B cell (primary cell): ENCODE results near the gene PROB1. TPM values are rescaled to one million over a fixed set of nuclear protein-coding genes. Genes with fewer than 3 reads are reported as not detected.

Experiments used
- ATAC-seq: fragments of 200-7000 bp; cut with Tn5 transposase; one replicate; pipeline ENCODE4 v1.10.0; 2021; ENCODE audit warnings: low read depth, mild to moderate bottlenecking, moderate number of reproducible peaks, moderate library complexity
- CTCF ChIA-PET: fragments of 350-600 bp; sonication (Branson Sonifier 250); formaldehyde crosslinking; loops from one replicate; lab custom pipeline; 2021; ENCODE audit warnings: antibody characterized with exemption, inconsistent platforms; lab: Charles Lee
- POLR2A ChIA-PET: fragments of 350-600 bp; sonication (Branson Sonifier 250); formaldehyde crosslinking; loops from one replicate; lab custom pipeline; 2021; ENCODE audit warnings: antibody characterized with exemption; lab: Charles Lee
- DNase-seq: peaks from one replicate; pipeline ENCODE4 v3.0.0; 2013
- H2AFZ ChIP-seq: 2 replicates; pipeline ENCODE4 v1.6.1; 2012; ENCODE audit warnings: mild to moderate bottlenecking, low read depth, low read length; ENCODE audit not compliant: insufficient read depth, poor library complexity, severe bottlenecking
- H3K27ac ChIP-seq, 2 donors: 1 replicate in 1 of 2; 2 replicates in 1 of 2; pipeline ENCODE4 v1.5.1; 2012 to 2013; ENCODE audit warnings: low read length in 2 of 2, mild to moderate bottlenecking in 2 of 2, moderate library complexity in 1 of 2
- H3K27me3 ChIP-seq, 4 experiments: fragments of 200-600 bp in 1 of 4; sonication (generic) in 1 of 4; replicated peaks in 1 of 4; 1 replicate in 2 of 4; 2 replicates in 2 of 4; pipeline versions ENCODE4 v1.6.1 to v1.7.0; 2013 to 2016; ENCODE audit warnings: low read length in 3 of 4, mild to moderate bottlenecking in 2 of 4, mixed read lengths in 1 of 4, moderate library complexity in 1 of 4; ENCODE audit not compliant: insufficient read depth in 4 of 4, control insufficient read depth in 3 of 4; ENCODE audit errors: control extremely low read depth in 1 of 4
- H3K36me3 ChIP-seq, 2 experiments: replicated peaks in 1 of 2; 1 replicate in 1 of 2; 2 replicates in 1 of 2; pipeline versions ENCODE4 v1.6.1 to v1.7.1; 2013; ENCODE audit warnings: low read length in 1 of 2; ENCODE audit not compliant: insufficient read depth in 2 of 2, control insufficient read depth in 1 of 2; ENCODE audit errors: control extremely low read depth in 1 of 2, extremely low read depth in 1 of 2
- H3K4me1 ChIP-seq, 2 donors: fragments of 200-600 bp in 1 of 2; sonication (generic) in 1 of 2; 1 replicate in 1 of 2; 2 replicates in 1 of 2; pipeline versions ENCODE4 v1.5.1 to v1.6.1; 2013 to 2017; ENCODE audit warnings: low read length in 2 of 2; ENCODE audit not compliant: control insufficient read depth in 2 of 2, insufficient read depth in 2 of 2
- H3K4me2 ChIP-seq: replicated peaks from 2 replicates; pipeline ENCODE3; 2012; ENCODE audit warnings: mild to moderate bottlenecking, low read depth, low read length; ENCODE audit not compliant: poor library complexity, severe bottlenecking
- H3K4me3 ChIP-seq, 5 experiments: fragments of 200-600 bp in 1 of 5; sonication (generic) in 1 of 5; 1 replicate in 3 of 5; 2 replicates in 2 of 5; pipeline versions ENCODE4 v1.5.1 to v1.7.0; 2011 to 2016; ENCODE audit warnings: low read length in 4 of 5, mild to moderate bottlenecking in 4 of 5, low read depth in 2 of 5, control low read depth in 1 of 5, moderate library complexity in 1 of 5; ENCODE audit not compliant: insufficient read depth in 1 of 5; ENCODE audit errors: control extremely low read depth in 1 of 5, extremely low read depth in 1 of 5
- H3K79me2 ChIP-seq: fragments of 200-600 bp; sonication (generic); one replicate; pipeline ENCODE4 v1.6.0; 2016; ENCODE audit warnings: low read length; ENCODE audit not compliant: control insufficient read depth, insufficient read depth
- H3K9ac ChIP-seq: fragments of 200-600 bp; sonication (generic); 2 replicates; pipeline ENCODE4 v1.6.1; 2017; ENCODE audit warnings: mild to moderate bottlenecking, low read length, moderate library complexity
- H3K9me3 ChIP-seq, 3 donors: one replicate each; pipeline versions ENCODE4 v1.6.1 to v1.7.1; 2013; ENCODE audit warnings: low read length in 2 of 3; ENCODE audit not compliant: control insufficient read depth in 2 of 3, insufficient read depth in 1 of 3; ENCODE audit errors: control extremely low read depth in 1 of 3
- H4K20me1 ChIP-seq: 2 replicates; pipeline ENCODE4 v1.6.0; 2012; ENCODE audit warnings: mild to moderate bottlenecking, low read length; ENCODE audit not compliant: insufficient read depth, control insufficient read depth, poor library complexity, severe bottlenecking
- H3K27ac Mint-ChIP-seq: one replicate; pipeline ENCODE4 v1.8.0; 2021; ENCODE audit warnings: mixed read lengths
- H3K27me3 Mint-ChIP-seq: one replicate; pipeline ENCODE4 v1.8.0; 2021; ENCODE audit warnings: mixed read lengths
- H3K4me1 Mint-ChIP-seq: one replicate; pipeline ENCODE4 v1.8.0; 2021; ENCODE audit warnings: mixed read lengths
- H3K4me3 Mint-ChIP-seq: one replicate; pipeline ENCODE4 v1.8.0; 2021; ENCODE audit warnings: mixed read lengths
- H3K9me3 Mint-ChIP-seq: one replicate; pipeline ENCODE4 v1.8.0; 2022; ENCODE audit warnings: mixed read lengths; ENCODE audit not compliant: insufficient read depth
- EZH2 ChIP-seq: IDR thresholded peaks from 2 replicates; pipeline ENCODE4 v1.6.1; 2012; ENCODE audit warnings: borderline replicate concordance, low read depth, mild to moderate bottlenecking, moderate library complexity, low read length; ENCODE audit not compliant: insufficient read depth, poor library complexity, severe bottlenecking
- WGBS: methylation state at CpG from one replicate; pipeline ENCODE4 v1.1.5; 2013; ENCODE audit warnings: missing lambda C conversion rate; ENCODE audit not compliant: insufficient coverage; 5-methylcytosine and 5-hydroxymethylcytosine counted together
- intact Hi-C: fragments of 100-400 bp; cut with micrococcal nuclease; formaldehyde crosslinking; loops from one replicate; pipeline ENCODE4 v1.10.0; 2022
- polyA plus RNA-seq: library from polyadenylated mRNA; depleted of rRNA; stranded (reverse); fragments of >200 nt; gene quantifications from 2 replicates; pipeline ENCODE4 v1.2.3, GENCODE V29; 2012
- total RNA-seq, 2 donors: library from RNA; stranded (reverse); fragments of 120-200 nt in 1 of 2; gene quantifications; 1 replicate in 1 of 2; 2 replicates in 1 of 2; pipeline versions ENCODE4 v1.2.3 to v1.2.4, GENCODE V29; 2013 to 2022
- TF ChIP-seq, protein P1 (sequence below): fragments of 200-600 bp; IDR thresholded peaks from one replicate; pipeline ENCODE4 v1.8.0; 2022; ENCODE audit warnings: antibody characterized with exemption, mild to moderate bottlenecking

The PROB1 gene
- total and polyA plus RNA-seq, 2 donors (not counting 1 experiment from before 2014, with no cell fraction given) = 1.2 to 3.7 TPM

DNA sequence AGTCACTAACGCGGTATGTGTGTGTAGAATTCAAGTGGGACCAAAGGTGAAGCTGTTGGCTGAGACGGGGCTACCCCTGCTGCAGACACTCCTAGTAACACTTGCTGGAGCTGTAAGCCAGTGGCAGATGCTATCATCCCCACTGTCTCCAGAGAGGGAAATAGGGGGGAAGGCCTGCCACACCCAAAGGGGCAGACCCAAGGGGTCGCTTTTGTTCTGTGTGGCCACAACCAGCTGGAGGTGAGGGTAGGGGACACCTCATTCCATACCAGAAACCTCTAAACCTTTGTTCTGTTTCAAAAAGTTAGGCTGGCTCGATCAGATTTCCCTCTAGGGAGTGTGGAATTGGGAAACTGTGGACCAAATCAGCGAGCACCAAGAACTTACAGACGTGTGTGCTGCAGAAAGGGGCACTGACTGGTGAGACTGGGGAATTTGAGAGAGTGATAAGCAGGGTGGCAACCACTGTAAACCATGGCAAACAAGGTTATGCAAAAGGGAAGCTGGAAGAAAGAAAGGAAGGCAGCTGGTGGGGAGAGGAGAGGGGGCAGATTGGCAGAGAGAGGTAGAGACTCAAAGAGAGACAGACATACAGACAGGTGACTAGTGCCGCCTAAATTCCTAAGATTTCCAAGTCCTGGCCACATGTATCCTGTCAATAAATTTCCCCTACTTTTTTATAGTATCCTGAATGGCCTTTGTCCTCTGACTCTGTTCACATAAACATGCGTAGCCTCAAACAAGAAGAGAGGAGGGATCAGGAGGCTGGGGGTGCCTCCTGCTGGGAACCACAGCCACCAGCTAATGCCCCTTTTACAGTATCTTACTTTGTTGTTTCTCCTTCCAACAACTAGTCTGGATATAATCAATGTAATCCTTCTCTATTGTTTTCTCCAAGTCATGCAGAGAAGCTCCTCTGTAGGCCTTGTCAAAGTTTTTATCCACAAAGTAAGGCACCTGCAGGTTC, 24.6 kb upstream of the PROB1 start:
- no peak for ATAC-seq
- H3K27me3 Mint-ChIP-seq = no peaks in the 10 kb centered on the region
- TF ChIP-seq, protein P1, sequence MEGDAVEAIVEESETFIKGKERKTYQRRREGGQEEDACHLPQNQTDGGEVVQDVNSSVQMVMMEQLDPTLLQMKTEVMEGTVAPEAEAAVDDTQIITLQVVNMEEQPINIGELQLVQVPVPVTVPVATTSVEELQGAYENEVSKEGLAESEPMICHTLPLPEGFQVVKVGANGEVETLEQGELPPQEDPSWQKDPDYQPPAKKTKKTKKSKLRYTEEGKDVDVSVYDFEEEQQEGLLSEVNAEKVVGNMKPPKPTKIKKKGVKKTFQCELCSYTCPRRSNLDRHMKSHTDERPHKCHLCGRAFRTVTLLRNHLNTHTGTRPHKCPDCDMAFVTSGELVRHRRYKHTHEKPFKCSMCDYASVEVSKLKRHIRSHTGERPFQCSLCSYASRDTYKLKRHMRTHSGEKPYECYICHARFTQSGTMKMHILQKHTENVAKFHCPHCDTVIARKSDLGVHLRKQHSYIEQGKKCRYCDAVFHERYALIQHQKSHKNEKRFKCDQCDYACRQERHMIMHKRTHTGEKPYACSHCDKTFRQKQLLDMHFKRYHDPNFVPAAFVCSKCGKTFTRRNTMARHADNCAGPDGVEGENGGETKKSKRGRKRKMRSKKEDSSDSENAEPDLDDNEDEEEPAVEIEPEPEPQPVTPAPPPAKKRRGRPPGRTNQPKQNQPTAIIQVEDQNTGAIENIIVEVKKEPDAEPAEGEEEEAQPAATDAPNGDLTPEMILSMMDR = no peak
- no peak for TF ChIP-seq EZH2
- Histone ChIP-seq H3K9ac (no peak overlapping the region), H2AFZ (no peak overlapping the region), H3K79me2 (no peaks in the 10 kb centered on the region), H3K27ac (no peak overlapping the region), H3K4me1 (no peaks in the 10 kb centered on the region), H3K9me3 (no peaks in the 10 kb centered on the region), H3K36me3 (peaks cover 0 to 12% of the 10 kb centered on the region in 2 experiments), H3K4me2 (no peak overlapping the region), H3K27me3 (no peaks in the 10 kb centered on the region), H4K20me1 (no peaks in the 10 kb centered on the region), H3K4me3 (no peak overlapping the region)
- intact Hi-C loops = loop anchor here (5.0 kb wide), 1 partner anchor 278 kb away; no protein-coding TSS in a partner anchor
- ChIA-PET CTCF (interaction anchor here (0.9 to 8.0 kb wide), 9 partner anchors 10 to 550 kb away, joined by 3 to 168 read pairs (median 5); partner anchors contain the start of gene SPATA24), POLR2A (no interaction called here)
- H3K4me3 Mint-ChIP-seq = no peak overlapping the region
- no peak for DNase-seq
- H3K4me1 Mint-ChIP-seq = peaks cover 2% of the 10 kb centered on the region
- no peak overlapping the region for H3K27ac Mint-ChIP-seq
- WGBS = 65% methylated on average over 3 of the region's 9 CpGs
- H3K9me3 Mint-ChIP-seq = no peaks in the 10 kb centered on the region

DNA sequence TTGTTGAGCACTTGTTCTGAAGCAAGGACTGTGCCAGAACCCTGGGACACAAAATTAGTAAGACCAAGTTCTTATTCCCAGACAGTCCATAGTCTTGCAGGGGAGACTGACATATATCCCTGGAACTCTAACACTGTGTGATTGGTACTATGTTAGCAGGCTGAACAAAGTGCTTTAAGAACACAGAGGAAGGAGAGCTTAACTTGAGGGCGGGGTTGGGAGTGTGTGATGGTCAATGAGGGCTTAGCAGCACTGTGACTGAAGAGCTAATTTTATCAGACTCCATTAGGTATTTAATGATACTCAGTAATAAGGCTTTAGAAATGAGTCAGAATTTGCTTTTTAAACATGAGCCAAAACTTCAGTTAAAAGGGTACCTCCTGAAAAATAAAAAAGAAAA, 23.9 kb upstream of the PROB1 start:
- H3K4me3 Mint-ChIP-seq = no peak overlapping the region
- H3K4me3 ChIP-seq = no peak overlapping the region
- ATAC-seq (no peak), DNase-seq (no peak)
- CTCF ChIA-PET = interaction anchor here (0.9 to 8.0 kb wide), 3 partner anchors 10 to 550 kb away, joined by 3 to 168 read pairs (median 43); no protein-coding TSS in a partner anchor
- H3K27me3 Mint-ChIP-seq = no peaks in the 10 kb centered on the region
- no peak overlapping the region for H3K9ac ChIP-seq
- no peak overlapping the region for H3K27ac ChIP-seq
- no peak for TF ChIP-seq EZH2
- POLR2A ChIA-PET = no interaction called here
- no peaks in the 10 kb centered on the region for H3K79me2 ChIP-seq
- no peak overlapping the region for H2AFZ ChIP-seq
- no peaks in the 10 kb centered on the region for H3K9me3 ChIP-seq
- H4K20me1 ChIP-seq = no peaks in the 10 kb centered on the region
- no peaks in the 10 kb centered on the region for H3K4me1 ChIP-seq
- no peak overlapping the region for H3K4me2 ChIP-seq
- intact Hi-C loops = no loop called here
- H3K4me1 Mint-ChIP-seq = peaks cover 2% of the 10 kb centered on the region
- H3K9me3 Mint-ChIP-seq = no peaks in the 10 kb centered on the region
- WGBS = no CpG with 5 or more reads among the region's 1 CpG
- H3K36me3 ChIP-seq = peaks cover 0 to 12% of the 10 kb centered on the region in 2 experiments
- no peak overlapping the region for H3K27ac Mint-ChIP-seq
- H3K27me3 ChIP-seq = no peaks in the 10 kb centered on the region
